Subcutaneous abdominal adipose tissue (tissue), 5 donors: Measurements from ENCODE around the gene ELMO1.

Experiments
- H3K27ac ChIP-seq: one replicate; pipeline ENCODE4 v1.7.0; 2013; ENCODE audit warnings: low read depth, mild to moderate bottlenecking, inconsistent platforms, low read length, moderate library complexity
- H3K27me3 ChIP-seq, 5 donors: one replicate each; pipeline ENCODE4 v1.7.0; 2013; ENCODE audit warnings: low read length in 5 of 5, inconsistent platforms in 1 of 5; ENCODE audit not compliant: control insufficient read depth in 5 of 5, insufficient read depth in 4 of 5
- H3K36me3 ChIP-seq, 5 donors: one replicate each; pipeline ENCODE4 v1.7.0; 2013; ENCODE audit warnings: low read length in 5 of 5; ENCODE audit not compliant: control insufficient read depth in 5 of 5, insufficient read depth in 5 of 5
- H3K4me1 ChIP-seq, 5 donors: one replicate each; pipeline ENCODE4 v1.7.0; 2013; ENCODE audit warnings: low read length in 5 of 5, mild to moderate bottlenecking in 3 of 5, moderate library complexity in 1 of 5; ENCODE audit not compliant: control insufficient read depth in 5 of 5, insufficient read depth in 5 of 5
- H3K4me3 ChIP-seq, 5 donors: one replicate each; pipeline ENCODE4 v1.7.0; 2013; ENCODE audit warnings: low read length in 5 of 5, low read depth in 1 of 5
- H3K9ac ChIP-seq, 5 donors: one replicate each; pipeline ENCODE4 v1.7.0; 2013; ENCODE audit warnings: low read length in 5 of 5, mild to moderate bottlenecking in 4 of 5, moderate library complexity in 3 of 5
- H3K9me3 ChIP-seq, 5 donors: one replicate each; pipeline ENCODE4 v1.7.0; 2013; ENCODE audit warnings: low read length in 5 of 5; ENCODE audit not compliant: control insufficient read depth in 5 of 5
- donor health status: healthy.
- donor health status: healthy.
- donor health status: healthy.
- donor health status: healthy.
- donor health status: healthy.

ELMO1 gene

DNA sequence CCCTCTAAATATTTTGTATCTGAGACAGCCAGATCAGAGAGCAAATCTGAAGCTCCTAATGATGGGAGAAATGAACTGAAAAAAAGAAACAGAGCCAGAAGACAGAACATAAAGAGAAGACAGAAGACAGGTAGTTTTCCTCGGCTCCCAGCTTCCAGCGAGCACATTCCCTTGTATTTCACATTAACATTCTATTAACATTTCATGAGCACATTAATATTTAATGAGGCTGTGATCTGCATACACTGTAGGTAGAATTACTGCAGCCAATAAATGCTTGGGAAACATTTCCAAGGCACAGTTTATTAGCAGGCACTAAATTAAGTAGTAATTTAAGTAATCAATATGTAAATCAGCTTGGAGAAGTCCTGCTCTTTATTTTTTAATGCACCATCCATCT is 349.9 kb downstream of the ELMO1 start:
- Histone ChIP-seq H3K27ac (no peak overlapping the region), H3K4me1 (peaks cover 0 to 6% (median 0%) of the 10 kb centered on the region in 5 donors), H3K9me3 (no peaks in the 10 kb centered on the region), H3K36me3 (peaks cover 0 to 19% (median 7%) of the 10 kb centered on the region in 5 donors), H3K4me3 (no peak overlapping the region), H3K27me3 (no peaks in the 10 kb centered on the region), H3K9ac (no peak overlapping the region)

DNA sequence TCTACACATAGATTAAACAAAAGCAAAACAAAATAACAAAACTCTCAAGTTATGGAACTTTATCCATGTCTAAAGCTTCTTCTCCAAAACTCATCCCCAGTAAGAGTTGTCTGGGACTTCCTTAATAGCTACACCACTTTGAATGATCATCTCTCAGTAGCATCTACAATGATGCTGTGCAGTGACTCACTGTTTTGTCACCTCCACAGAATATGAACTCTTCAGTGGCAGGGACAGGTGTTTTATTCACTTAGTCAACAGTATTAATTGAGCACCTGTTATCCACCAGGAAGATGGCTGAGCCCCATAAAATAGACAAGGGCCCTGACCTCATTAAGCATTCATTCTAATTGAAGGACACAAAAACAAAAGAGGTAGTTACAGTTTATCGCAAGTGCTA is 350.7 kb downstream of the ELMO1 start:
- Histone ChIP-seq H3K9ac (no peak overlapping the region), H3K36me3 (peaks cover 0 to 20% (median 7%) of the 10 kb centered on the region in 5 donors), H3K27ac (no peak overlapping the region)

DNA sequence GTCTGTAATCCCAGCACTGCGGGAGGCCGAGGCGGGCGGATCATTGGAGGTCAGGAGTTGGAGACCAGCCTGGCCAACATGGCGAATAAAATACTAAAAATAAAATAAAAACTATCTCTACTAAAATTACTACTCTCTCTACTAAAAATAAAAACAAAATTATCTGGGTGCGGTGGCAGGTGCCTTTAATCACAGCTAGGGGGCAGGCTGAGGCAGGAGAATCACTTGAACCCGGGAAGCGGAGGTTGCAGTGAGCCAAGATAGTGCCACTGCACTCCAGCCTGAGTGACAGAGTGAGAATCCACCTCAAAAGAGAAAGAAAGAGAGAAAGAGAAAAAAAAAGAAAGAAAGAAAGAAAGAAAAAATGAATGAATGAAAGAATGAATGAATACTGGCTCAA is 351.4 kb downstream of the ELMO1 start:
- Histone ChIP-seq H3K27me3 (no peaks in the 10 kb centered on the region), H3K27ac (no peak overlapping the region), H3K36me3 (peaks cover 0 to 20% (median 7%) of the 10 kb centered on the region in 5 donors), H3K9me3 (no peaks in the 10 kb centered on the region), H3K9ac (no peak overlapping the region), H3K4me3 (no peak overlapping the region), H3K4me1 (peaks cover 0 to 6% (median 0%) of the 10 kb centered on the region in 5 donors)

More for the DNA sequence above, 350.7 kb downstream of the ELMO1 start:
- Histone ChIP-seq H3K4me1 (peaks cover 0 to 6% (median 0%) of the 10 kb centered on the region in 5 donors), H3K4me3 (no peak overlapping the region), H3K27me3 (no peaks in the 10 kb centered on the region), H3K9me3 (no peaks in the 10 kb centered on the region)

DNA sequence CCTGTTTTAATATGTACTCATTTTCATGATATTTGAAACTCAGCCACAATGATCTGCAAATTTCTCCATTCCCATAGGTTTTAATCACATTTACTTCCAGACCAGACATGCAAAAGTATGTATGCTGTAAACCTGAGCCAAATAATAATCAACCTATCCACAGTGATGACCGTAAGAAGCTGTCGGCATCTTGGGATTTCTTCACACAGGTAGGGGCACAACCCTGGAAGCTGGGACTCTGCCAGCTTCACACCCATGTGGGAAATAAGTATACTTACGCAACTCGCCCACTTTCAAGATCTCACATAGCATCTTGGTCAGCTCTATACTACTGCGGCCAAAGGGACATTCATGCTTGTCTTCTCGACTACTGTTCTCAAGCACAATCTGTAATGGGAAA is 352.3 kb downstream of the ELMO1 start:
- Histone ChIP-seq H3K36me3 (peaks cover 0 to 20% (median 7%) of the 10 kb centered on the region in 5 donors), H3K27me3 (no peaks in the 10 kb centered on the region), H3K27ac (no peak overlapping the region), H3K9me3 (no peaks in the 10 kb centered on the region), H3K9ac (no peak overlapping the region), H3K4me3 (no peak overlapping the region), H3K4me1 (peaks cover 0 to 6% (median 0%) of the 10 kb centered on the region in 5 donors)

DNA sequence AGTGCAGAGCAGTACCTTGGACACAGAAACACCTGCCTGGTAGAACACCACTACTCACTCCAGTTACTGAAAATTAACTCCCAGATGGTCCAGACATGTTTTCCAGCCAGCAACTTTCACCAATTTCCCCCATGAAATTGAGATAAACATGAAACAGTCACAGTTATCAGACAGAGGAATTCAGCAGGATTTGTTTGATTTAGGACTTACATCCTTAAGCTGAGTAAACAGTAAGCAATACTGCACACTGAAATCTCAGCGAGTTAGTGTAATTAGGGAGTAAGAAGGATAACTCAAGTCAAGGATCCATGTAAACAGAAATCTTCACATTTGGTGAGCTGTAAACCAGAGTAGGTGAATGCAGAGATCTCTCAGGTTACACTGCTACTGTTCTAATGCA is 353.5 kb downstream of the ELMO1 start:
- Histone ChIP-seq H3K9ac (no peak overlapping the region), H3K4me3 (no peak overlapping the region), H3K36me3 (peaks cover 0 to 20% (median 7%) of the 10 kb centered on the region in 5 donors), H3K9me3 (no peaks in the 10 kb centered on the region), H3K27ac (no peak overlapping the region), H3K27me3 (no peaks in the 10 kb centered on the region), H3K4me1 (peaks cover 0 to 1% (median 0%) of the 10 kb centered on the region in 5 donors)

DNA sequence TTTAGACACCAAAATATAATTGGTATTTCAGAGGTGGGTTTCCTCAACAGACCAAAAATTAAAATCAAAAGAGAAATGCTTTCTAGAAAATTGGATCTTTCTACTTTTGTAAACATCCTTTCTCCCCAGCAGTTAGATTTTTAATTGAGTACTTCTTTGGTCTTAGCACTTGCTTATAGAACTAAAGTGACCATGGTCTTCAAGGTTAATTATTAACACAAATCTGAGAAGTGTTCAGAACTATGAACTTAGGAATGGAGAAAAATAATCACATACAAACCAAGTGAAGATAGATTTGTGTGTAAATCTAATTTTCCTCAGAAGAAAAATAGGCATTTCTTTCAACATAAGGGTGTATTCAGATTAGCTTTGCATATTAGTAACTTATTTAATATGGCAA is 355.4 kb downstream of the ELMO1 start:
- Histone ChIP-seq H3K27me3 (no peaks in the 10 kb centered on the region), H3K9ac (no peak overlapping the region), H3K9me3 (no peaks in the 10 kb centered on the region), H3K4me1 (peaks cover 0 to 2% (median 0%) of the 10 kb centered on the region in 5 donors), H3K27ac (no peak overlapping the region), H3K4me3 (no peak overlapping the region), H3K36me3 (peaks cover 0 to 20% (median 7%) of the 10 kb centered on the region in 5 donors)

DNA sequence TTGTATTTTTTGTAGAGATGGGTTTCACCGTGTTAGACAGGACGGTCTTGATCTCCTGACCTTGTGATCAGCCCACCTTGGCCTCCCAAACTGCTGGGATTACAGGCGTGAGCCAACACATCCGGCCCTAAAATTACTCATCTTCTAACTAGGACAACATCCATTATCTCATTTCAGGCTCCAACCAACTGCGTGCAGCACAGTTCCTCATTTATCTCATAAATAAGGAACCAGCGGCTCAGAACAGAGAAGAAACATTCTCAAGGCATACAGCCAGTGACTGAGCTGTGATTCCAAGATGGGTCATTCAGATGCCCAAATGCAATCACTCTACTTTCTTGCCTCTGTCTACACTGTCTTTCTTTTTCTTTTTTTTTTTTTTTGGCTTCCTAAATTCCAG is 356.1 kb downstream of the ELMO1 start:
- H3K4me1 ChIP-seq = peaks cover 0 to 2% (median 0%) of the 10 kb centered on the region in 5 donors
- H3K27me3 ChIP-seq = no peaks in the 10 kb centered on the region
- H3K27ac ChIP-seq = no peak overlapping the region
- H3K9me3 ChIP-seq = no peaks in the 10 kb centered on the region
- no peak overlapping the region for H3K4me3 ChIP-seq
- H3K9ac ChIP-seq = no peak overlapping the region
- peaks cover 0 to 20% (median 7%) of the 10 kb centered on the region in 5 donors for H3K36me3 ChIP-seq

DNA sequence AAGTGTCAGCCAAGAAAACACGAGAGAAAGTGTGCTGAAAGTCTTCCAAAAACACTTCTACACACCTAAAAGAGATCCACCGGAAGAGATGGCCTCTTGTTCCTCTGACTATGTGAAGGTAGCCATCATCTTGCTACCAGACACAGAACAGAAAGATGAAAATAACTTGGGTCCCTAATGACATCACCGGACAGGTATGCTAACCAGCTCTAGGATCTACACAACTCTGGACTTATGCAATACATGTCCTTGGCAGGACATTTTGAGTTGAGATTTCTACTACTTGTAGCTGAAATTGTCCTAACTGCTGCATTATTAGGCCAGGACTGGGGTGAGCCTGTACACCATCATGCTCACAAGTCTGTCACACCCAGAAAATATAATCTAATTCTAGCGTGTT is 358.7 kb downstream of the ELMO1 start:
- Histone ChIP-seq H3K4me3 (no peak overlapping the region), H3K9ac (no peak overlapping the region), H3K27ac (no peak overlapping the region), H3K27me3 (no peaks in the 10 kb centered on the region), H3K4me1 (peaks cover 0 to 2% (median 0%) of the 10 kb centered on the region in 5 donors), H3K36me3 (peaks cover 0 to 10% (median 0%) of the 10 kb centered on the region in 5 donors), H3K9me3 (no peaks in the 10 kb centered on the region)

DNA sequence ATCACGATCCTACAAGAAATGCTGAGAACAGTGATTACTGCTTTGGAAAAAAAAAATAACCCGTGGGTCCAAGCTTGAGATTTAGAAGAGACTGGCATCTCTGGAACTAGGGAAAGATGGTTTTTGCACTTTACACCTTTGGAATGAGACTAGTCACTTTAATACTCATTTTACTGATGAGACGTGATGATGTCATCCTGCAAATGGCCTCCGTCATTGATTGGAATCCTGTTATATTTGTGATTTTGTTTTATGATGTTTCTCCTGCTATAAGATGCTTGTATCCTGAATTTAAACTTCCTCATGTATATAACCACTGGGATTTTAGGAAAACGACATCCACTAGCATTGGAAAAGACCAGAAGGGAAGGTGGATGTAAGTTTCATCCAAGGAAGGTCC is 363.1 kb downstream of the ELMO1 start:
- Histone ChIP-seq H3K27ac (no peak overlapping the region), H3K4me3 (no peak overlapping the region), H3K9ac (no peak overlapping the region), H3K27me3 (no peaks in the 10 kb centered on the region), H3K4me1 (peaks cover 0 to 20% (median 14%) of the 10 kb centered on the region in 5 donors), H3K36me3 (peaks cover 0 to 2% (median 0%) of the 10 kb centered on the region in 5 donors), H3K9me3 (no peaks in the 10 kb centered on the region)

DNA sequence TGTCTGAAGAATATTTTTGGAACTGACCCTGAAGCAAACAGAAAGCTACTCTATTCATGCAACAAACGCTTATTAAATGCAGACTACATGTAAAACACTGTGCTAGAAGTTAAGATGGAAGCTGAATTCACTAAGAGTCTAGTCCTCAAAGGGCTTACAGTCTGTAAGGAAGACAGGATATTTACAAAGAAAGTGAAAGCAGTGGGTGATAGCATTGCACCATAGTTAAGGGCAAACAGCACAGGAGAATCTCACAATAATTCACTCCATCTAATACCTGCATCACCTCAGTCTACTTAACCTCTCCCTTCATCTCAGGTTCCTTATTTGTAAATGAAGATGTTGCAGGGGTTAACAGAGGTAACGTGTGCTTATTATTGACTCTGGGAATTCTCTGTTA is 364.4 kb downstream of the ELMO1 start:
- H3K9me3 ChIP-seq = no peaks in the 10 kb centered on the region
- no peak overlapping the region for H3K9ac ChIP-seq
- H3K27me3 ChIP-seq = no peaks in the 10 kb centered on the region
- H3K36me3 ChIP-seq = peaks cover 0 to 2% (median 0%) of the 10 kb centered on the region in 5 donors
- H3K27ac ChIP-seq = peak overlapping the region; percentile 43
- H3K4me3 ChIP-seq = no peak overlapping the region
- peaks cover 0 to 20% (median 12%) of the 10 kb centered on the region in 5 donors for H3K4me1 ChIP-seq
